GM10847 (cell line): ENCODE data around the gene TRIM52.

Experiments used
- POLR2A ChIP-seq: IDR thresholded peaks from 2 replicates; pipeline ENCODE4 v1.6.1; 2011; ENCODE audit not compliant: insufficient read length; ENCODE audit errors: extremely low read depth

TRIM52 gene

GRCh38 chr5:181234455-181235306 lies 26.3 kb downstream of the TRIM52 start:
- TF ChIP-seq POLR2A, result peak; percentile 20

- no peak for TF ChIP-seq POLR2A
These were observed 27.0 kb downstream of the TRIM52 start for GRCh38 chr5:181233801-181234454.

GRCh38 chr5:181233088-181233800 lies 27.7 kb downstream of the TRIM52 start:
- no peak for TF ChIP-seq POLR2A

DNA sequence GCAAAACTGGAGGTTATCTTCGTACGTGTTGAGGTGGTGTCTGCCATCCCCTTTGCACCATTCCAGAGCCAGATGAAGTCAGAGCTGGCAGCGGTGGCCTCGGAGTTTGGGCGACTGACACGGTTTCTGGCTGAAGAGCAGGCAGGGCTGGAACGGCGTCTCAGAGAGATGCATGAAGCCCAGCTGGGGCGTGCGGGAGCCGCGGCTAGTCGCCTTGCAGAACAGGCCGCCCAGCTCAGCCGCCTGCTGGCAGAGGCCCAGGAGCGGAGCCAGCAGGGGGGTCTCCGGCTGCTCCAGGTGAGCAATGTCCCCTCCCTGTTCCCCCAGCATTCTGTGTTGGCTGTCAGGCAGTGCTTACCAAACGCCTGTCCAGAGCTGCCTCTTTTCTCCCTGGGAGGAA lies 28.4 kb downstream of the TRIM52 start:
- TF ChIP-seq POLR2A, result no peak

GRCh38 chr5:181231432-181231831 lies 29.5 kb downstream of the TRIM52 start:
- TF ChIP-seq POLR2A, result no peak

- TF ChIP-seq POLR2A, result no peak
These were observed 30.4 kb downstream of the TRIM52 start for GRCh38 chr5:181230551-181230950.

DNA sequence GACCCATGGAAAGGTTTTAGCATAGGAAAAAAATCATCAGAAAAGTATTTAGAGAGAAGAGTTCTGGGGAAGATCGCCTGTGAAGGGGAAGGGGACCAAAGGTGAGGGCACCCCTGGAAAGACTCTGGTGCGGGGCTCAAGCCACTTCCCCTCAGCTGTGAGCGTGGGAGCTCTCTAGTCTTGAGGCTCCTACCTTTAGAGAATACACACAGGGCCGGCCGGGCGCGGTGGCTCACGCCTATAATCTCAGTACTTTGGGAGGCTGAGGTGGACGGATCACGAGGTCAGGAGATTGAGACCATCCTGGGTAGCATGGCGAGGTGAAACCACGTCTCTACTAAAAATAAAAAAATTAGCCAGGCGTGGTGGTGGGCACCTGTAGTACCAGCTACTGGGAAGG lies 30.9 kb downstream of the TRIM52 start:
- TF ChIP-seq POLR2A, result no peak

DNA sequence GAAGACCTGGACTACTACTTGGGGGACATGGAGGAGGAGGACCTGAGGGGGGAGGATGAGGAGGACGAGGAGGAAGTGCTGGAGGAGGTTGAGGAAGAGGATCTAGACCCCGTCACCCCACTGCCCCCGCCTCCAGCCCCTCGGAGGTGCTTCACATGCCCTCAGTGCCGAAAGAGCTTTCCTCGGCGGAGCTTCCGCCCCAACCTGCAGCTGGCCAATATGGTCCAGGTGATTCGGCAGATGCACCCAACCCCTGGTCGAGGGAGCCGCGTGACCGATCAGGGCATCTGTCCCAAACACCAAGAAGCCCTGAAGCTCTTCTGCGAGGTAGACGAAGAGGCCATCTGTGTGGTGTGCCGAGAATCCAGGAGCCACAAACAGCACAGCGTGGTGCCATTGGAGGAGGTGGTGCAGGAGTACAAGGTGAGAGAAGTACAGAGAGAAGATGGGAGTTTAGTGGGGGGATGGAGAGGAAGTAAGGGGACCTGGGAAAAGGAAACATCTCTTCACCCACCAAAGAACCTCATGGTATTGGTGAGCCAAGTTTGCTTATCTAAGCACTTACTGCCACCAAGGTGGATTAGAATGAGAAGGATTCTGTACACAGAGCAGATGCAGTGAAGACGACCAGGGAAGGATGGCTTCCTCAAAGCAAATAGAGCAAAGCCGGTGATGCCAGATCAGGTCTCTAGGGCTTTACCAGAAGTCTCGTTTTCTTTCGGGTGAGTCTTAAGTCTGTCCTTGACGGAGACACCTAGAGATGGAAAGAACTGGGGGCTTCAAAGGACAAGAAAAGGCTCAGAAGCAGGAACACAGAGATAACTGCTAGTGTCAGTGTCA lies 36.3 kb downstream of the TRIM52 start:
- no peak for TF ChIP-seq POLR2A

- TF ChIP-seq POLR2A, result peak; percentile 51
These were observed 37.1 kb downstream of the TRIM52 start for GRCh38 chr5:181223729-181224389.

DNA sequence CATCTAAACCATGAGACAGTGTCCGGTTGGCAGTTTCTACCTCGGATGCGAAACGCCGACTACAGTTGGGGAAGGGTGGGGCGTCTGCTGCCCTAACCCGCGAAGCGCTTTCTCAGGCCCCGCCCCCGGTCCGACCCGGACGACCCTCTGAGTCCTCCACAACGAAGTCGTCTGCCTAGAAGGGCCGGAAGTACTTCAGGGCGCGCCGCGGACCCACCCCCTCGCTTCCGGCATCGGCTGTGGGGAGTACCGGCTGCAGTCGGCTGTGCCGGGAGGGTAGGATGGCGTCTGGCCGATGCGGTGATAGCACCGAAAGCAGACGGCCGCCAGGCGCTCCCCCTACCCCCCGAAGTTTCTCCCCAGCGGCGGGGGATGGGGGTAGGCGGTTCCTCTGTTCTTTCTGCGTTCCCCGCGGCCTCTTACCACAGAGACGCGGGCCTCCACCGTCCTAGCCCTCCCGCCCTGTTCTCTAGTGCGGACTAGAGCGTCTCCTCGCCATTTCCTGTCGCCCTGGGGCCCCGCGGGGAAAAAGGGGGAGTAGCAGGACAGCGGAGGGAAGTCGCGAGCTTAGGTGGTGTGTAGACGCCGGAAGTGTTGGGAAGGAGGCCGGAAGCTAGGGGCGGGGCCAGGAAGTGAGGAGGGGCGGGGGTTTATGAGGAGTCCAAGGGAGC lies 37.8 kb downstream of the TRIM52 start, which contains the start of gene TRIM41:
TSS of gene TRIM41 (plus strand) at position 224 of the 671 bp plus-strand sequence. CDS start 719 bp downstream, outside the sequence.
- TF ChIP-seq POLR2A, result peak; percentile 80

DNA sequence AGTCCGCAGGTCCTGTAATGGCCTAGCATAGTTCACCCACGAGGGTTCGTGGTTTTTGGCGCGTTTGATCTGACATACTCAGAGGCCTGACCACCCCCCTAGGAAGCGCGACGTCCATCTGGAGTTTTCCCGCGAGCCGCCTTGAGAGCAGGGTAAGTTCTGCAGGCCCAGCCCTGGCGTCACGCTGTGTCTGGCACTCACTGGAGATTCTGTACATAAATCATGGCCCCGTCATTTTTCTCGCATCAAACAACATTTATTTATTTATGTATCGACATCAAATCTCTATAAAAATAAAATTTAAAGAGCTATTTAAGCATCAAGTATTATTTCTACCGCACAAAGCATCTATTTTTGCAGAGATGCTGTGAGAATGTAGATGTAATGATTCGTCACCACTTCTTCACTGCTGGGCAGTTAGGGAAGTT lies 38.3 kb downstream of the TRIM52 start:
- no peak for TF ChIP-seq POLR2A

DNA sequence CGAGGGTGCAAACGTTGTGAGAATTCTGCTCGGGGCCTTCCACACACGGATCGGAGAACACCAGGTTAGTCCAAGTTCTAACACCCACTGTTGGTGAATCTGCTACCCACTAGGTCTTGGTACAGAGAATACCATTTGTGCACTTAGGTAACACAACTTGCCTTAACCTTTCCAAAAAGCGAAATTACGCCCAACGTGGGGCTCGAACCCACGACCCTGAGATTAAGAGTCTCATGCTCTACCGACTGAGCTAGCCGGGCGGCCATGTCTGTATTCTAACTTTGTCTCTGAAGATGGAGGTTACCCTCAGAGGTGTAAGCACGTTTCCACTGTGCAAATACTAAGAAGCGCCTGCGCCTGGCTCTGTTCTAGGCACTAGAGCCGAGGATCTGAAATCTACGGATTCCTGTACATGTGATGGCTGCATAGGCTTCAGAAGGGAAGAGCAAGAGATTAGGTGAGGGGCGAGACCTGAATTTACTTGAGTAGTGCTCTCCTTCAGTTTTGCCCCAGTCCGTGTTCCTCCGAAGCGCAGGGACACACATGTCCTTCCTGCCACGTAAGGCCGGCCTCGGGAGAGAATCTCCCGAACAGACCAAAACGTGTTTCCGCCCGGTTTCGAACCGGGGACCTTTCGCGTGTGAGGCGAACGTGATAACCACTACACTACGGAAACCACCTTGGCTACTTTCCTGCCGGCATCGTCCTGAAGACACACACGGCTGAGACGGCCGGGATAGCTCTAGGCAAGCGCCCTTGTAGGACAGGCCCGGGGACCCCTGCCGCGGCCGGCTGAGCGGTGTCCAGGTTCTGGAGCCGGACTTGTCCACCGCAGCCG lies 38.9 kb downstream of the TRIM52 start:
- no peak for TF ChIP-seq POLR2A

- TF ChIP-seq POLR2A, result no peak
These were observed 39.7 kb downstream of the TRIM52 start for GRCh38 chr5:181221105-181221791.

- TF ChIP-seq POLR2A, result no peak
These were observed 40.8 kb downstream of the TRIM52 start for GRCh38 chr5:181220178-181220515.
